Measurements from ENCODE around the gene PFN3. TPM values are rescaled to one million over a fixed set of nuclear protein-coding genes. Genes with fewer than 3 reads are reported as not detected.

Gene PFN3
- total RNA-seq, 2 experiments from 2014 or later = not detected

DNA sequence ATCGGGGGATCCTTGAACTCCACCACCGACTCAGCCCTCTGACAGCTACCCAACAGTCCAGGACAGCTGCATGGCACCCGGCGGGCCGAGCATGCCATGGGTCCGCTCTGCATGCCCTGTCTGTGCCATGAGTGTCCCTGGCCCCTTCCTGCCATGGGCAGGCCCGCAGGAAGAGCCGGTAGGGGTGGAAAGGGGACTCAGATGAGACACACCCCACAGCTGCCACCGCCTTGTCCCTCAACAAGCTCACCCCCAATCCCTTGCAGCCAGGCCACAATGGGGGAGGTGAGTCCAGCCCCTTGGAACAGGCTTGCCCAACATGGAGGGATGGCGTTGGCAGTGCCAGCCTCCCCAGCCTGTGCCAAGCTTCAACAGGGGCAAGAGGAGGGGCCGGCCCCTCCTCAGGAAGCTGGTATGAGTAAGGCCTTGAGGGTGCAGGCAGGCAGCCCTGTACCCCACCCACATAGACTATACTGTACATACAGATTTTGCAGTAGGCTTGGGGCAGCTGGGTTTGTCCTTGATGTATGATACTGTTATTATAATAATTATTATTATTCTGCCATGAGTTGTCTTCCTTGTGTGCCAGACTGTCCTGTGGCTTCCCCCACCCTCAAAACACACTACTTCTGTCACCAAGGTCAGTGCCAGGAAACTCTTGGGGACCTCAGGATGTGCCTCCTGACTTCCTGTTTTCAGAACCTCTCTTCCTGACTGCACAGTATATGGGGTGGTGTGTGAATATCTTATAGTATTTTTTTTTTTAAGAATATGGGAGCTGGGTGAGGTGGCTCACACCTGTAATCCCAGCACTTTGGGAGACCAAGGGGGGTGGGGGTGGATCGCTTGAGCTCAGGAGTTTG lies 28.2 kb downstream of the PFN3 start:
- ChIA-PET CTCF (ENCODE audit: unreplicated experiment) (interaction anchor here (0.6 kb wide), 2 partner anchors 129 to 170 kb away, joined by 3 read pairs; no protein-coding TSS in a partner anchor), POLR2A (interaction anchor here (0.5 to 2.3 kb wide), 6 partner anchors 10 to 569 kb away, joined by 3 to 7 read pairs (median 4); partner anchors contain the start of gene LMAN2)
- H3K4me2 ChIP-seq (ENCODE audit: low read length) = peak overlapping the region; percentile 59
- no peaks in the 10 kb centered on the region for H3K9me3 ChIP-seq (ENCODE audit: low read length)
- peaks cover 42% of the 10 kb centered on the region for H3K4me1 ChIP-seq (ENCODE audit: insufficient read depth, low read length, poor library complexity, severe bottlenecking)
- peak overlapping the region; percentile 32 for H3K27ac ChIP-seq (ENCODE audit: low read depth, low read length, poor library complexity, severe bottlenecking)
- no peak for DNase-seq (ENCODE audit: low spot score)
- no peak overlapping the region for H2AFZ ChIP-seq (ENCODE audit: low read length)
- no peak overlapping the region for H3K4me3 ChIP-seq (ENCODE audit: low read depth, low read length, poor library complexity, severe bottlenecking)
- H3K36me3 ChIP-seq (ENCODE audit: insufficient read depth, low read length) = peaks cover 32% of the 10 kb centered on the region
- no TSS peak for BruUV-seq (replicated peaks)
- intact Hi-C loops (cut with micrococcal nuclease; ENCODE audit: unreplicated experiment) = no loop called here
- TF ChIP-seq, protein P1, sequence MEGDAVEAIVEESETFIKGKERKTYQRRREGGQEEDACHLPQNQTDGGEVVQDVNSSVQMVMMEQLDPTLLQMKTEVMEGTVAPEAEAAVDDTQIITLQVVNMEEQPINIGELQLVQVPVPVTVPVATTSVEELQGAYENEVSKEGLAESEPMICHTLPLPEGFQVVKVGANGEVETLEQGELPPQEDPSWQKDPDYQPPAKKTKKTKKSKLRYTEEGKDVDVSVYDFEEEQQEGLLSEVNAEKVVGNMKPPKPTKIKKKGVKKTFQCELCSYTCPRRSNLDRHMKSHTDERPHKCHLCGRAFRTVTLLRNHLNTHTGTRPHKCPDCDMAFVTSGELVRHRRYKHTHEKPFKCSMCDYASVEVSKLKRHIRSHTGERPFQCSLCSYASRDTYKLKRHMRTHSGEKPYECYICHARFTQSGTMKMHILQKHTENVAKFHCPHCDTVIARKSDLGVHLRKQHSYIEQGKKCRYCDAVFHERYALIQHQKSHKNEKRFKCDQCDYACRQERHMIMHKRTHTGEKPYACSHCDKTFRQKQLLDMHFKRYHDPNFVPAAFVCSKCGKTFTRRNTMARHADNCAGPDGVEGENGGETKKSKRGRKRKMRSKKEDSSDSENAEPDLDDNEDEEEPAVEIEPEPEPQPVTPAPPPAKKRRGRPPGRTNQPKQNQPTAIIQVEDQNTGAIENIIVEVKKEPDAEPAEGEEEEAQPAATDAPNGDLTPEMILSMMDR (conservative IDR thresholded peaks at IDR 0.05; ENCODE audit: low read length) = no peak
- no peak for TF ChIP-seq EZH2phosphoT487 (IDR thresholded peaks at IDR 0.05; ENCODE audit: borderline replicate concordance, low read depth, low read length)
- H3K79me2 ChIP-seq (ENCODE audit: insufficient read depth, low read depth, low read length) = no peaks in the 10 kb centered on the region
- no peaks in the 10 kb centered on the region for H3K9me2 ChIP-seq (ENCODE audit: insufficient read depth, low read length)
- H4K20me1 ChIP-seq (ENCODE audit: insufficient read depth, low read length) = no peaks in the 10 kb centered on the region

DNA sequence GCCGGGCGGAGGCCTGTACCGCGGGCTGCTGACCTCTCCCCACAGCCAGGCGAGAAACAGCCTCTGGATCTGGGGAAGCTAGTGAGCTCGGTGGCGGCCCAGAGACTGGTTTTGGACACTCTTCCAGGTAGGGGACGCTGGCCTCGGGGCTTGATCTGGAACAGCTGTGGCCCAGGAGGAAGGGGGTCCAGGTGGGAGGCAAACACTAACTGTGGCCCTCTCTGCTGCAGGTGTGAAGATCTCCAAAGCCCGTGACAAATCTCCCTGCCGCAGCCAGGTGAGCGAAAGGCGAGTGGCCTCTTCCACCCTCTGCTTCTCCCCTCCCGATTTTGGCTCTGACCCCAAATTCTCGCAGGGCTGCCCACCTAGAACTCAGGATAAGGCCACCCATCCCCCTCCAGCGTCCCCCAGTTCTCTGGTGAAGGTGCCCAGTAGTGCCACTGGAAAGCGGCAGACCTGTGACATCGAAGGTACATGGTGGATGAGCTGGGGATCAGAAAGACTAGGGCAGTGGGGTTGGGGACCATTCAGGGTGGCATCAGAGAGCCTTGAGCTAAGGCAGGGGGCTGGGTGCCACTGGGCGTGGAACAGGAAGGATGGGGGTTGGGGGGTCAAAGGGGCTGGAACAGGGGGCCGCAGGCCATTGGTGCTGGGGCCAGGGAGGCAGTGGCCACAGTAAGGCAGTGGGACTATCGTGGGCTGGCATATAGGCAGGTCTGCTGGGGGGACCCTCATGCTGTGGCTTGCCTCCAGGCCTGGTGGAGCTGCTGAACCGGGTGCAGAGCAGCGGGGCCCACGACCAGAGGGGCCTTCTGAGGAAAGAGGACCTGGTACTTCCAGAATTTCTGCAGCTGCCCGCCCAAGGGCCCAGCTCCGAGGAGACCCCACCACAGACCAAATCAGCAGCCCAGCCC lies 29.1 kb downstream of the PFN3 start:
- intact Hi-C loops (cut with micrococcal nuclease; ENCODE audit: unreplicated experiment) = no loop called here
- CTCF ChIA-PET (ENCODE audit: unreplicated experiment) = interaction anchor here (0.6 to 1.7 kb wide), 9 partner anchors 9 to 130 kb away, joined by 3 to 10 read pairs (median 5); partner anchors contain the start of gene SLC34A1
- TF ChIP-seq EZH2phosphoT487 (IDR thresholded peaks at IDR 0.05; ENCODE audit: borderline replicate concordance, low read depth, low read length) = no peak
- TF ChIP-seq, protein P1 (conservative IDR thresholded peaks at IDR 0.05; ENCODE audit: low read length) = no peak

More for the DNA sequence above, 29.1 kb downstream of the PFN3 start:
- Histone ChIP-seq H3K9me3 (ENCODE audit: low read length) (no peaks in the 10 kb centered on the region), H3K27ac (ENCODE audit: low read depth, low read length, poor library complexity, severe bottlenecking) (no peak overlapping the region), H3K36me3 (ENCODE audit: insufficient read depth, low read length) (peaks cover 36% of the 10 kb centered on the region), H3K9me2 (ENCODE audit: insufficient read depth, low read length) (no peaks in the 10 kb centered on the region), H3K4me2 (ENCODE audit: low read length) (peak overlapping the region; percentile 59), H3K4me1 (ENCODE audit: insufficient read depth, low read length, poor library complexity, severe bottlenecking) (peaks cover 42% of the 10 kb centered on the region), H4K20me1 (ENCODE audit: insufficient read depth, low read length) (no peaks in the 10 kb centered on the region), H3K4me3 (ENCODE audit: low read depth, low read length, poor library complexity, severe bottlenecking) (peak overlapping the region; percentile 58), H3K79me2 (ENCODE audit: insufficient read depth, low read depth, low read length) (no peaks in the 10 kb centered on the region), H2AFZ (ENCODE audit: low read length) (no peak overlapping the region)
- POLR2A ChIA-PET = interaction anchor here (0.6 to 2.3 kb wide), 8 partner anchors 10 to 20 kb away, joined by 3 to 7 read pairs (median 4); partner anchors contain the start of gene LMAN2
- no TSS peak for BruUV-seq (replicated peaks)
- DNase-seq (ENCODE audit: low spot score) = no peak
